Measurements from ENCODE around the gene ABCC3. TPM values are rescaled to one million over a fixed set of nuclear protein-coding genes. Genes with fewer than 3 reads are reported as not detected.

The ABCC3 gene
- total and polyA plus RNA-seq, 9 of the 15 experiments (the other 6 are each of a cell fraction or from before 2014, with no cell fraction given): 0.03 to 1.6 (median 0.42) TPM; not detected in 5

GRCh38 chr17:50684288-50684611 is 49.6 kb downstream of the ABCC3 start (continued):
- TF ChIP-seq ATF4 (CRISPR knock-in tag; IDR thresholded peaks at IDR 0.05): no peak
- no peak for TF ChIP-seq ZNF444 (CRISPR knock-in tag; IDR thresholded peaks at IDR 0.05)

- WGBS (ENCODE audit: insufficient coverage, low coverage, missing lambda C conversion rate): 44% methylated on average over 15 of the region's 15 CpGs
- Histone ChIP-seq H3K4me2 (ENCODE audit: insufficient read depth, low read length) (no peak overlapping the region), H3K9me1 (ENCODE audit: control insufficient read depth, insufficient read depth, low read length) (no peaks in the 10 kb centered on the region), H3K27me3 (ENCODE audit: control insufficient read depth in 2 of 2, insufficient read depth in 2 of 2, low read length in 2 of 2) (peaks cover 2 to 6% of the 10 kb centered on the region in 2 experiments; a peak in 3 of 5 replicates), H3K4me1 (replicated peaks in 1 of 2; ENCODE audit: control insufficient read depth in 2 of 2, insufficient read depth in 2 of 2, low read length in 2 of 2) (peaks cover 4 to 16% of the 10 kb centered on the region in 2 experiments; a peak in 3 of 5 replicates), H3K27ac (ENCODE audit: extremely low read depth, low read depth, low read length) (no peak overlapping the region), H3K4me3 (no peak overlapping the region), H4K20me1 (replicated peaks; ENCODE audit: control insufficient read depth, insufficient read depth, low read length) (no peaks in the 10 kb centered on the region), H3K79me2 (ENCODE audit: control insufficient read depth, insufficient read depth, low read length) (no peaks in the 10 kb centered on the region), H3K9ac (ENCODE audit: insufficient read depth in 1 of 2, low read depth in 2 of 2, low read length in 2 of 2) (peak overlapping the region in 1 of 2 experiments; percentile 31; a peak in 1 of 4 replicates), H3K9me3 (replicated peaks; ENCODE audit: control insufficient read depth, insufficient read depth, low read depth, low read length) (no peaks in the 10 kb centered on the region), H3K36me3 (ENCODE audit: control insufficient read depth, insufficient read depth, low read length) (no peaks in the 10 kb centered on the region), H2AFZ (ENCODE audit: low read depth, low read length) (0 out of 2 replicates have a peak overlapping the region, but pooled peaks have one; percentile 53)
- no TSS peak for BruUV-seq (replicated peaks)
- ChIA-PET CTCF (ENCODE audit: low intra/inter-chr PET ratio) (no interaction called here), POLR2A (interaction anchor here (0.5 to 1.7 kb wide), 11 partner anchors 8 to 303 kb away, joined by 3 to 5 read pairs (median 4); partner anchors contain the start of gene LUC7L3)
- in situ Hi-C loops (cut with MboI) (no loop called here), intact Hi-C loops (cut with micrococcal nuclease) (loop anchor here (5.0 kb wide), 1 partner anchor 202 kb away; no protein-coding TSS in a partner anchor)
- ATAC-seq (peak; percentile 43), DNase-seq (ENCODE audit: extremely low read depth in 1 of 4, low spot score in 3 of 4) (peak in 1 of 4 experiments; percentile 28), FAIRE-seq (no peak)
- TF ChIP-seq NFRKB (IDR thresholded peaks at IDR 0.05; ENCODE audit: low read depth): no peak
- TF ChIP-seq SMARCA5 (IDR thresholded peaks at IDR 0.05): peak; percentile 64; the same call in 1 of the 2 replicates
- TF ChIP-seq CBFB (CRISPR knock-in tag; IDR thresholded peaks at IDR 0.05): peak; percentile 68; the same call in 1 of the 2 replicates
- no peak for TF ChIP-seq ZNF584 (CRISPR knock-in tag; IDR thresholded peaks at IDR 0.05; ENCODE audit: low read depth)
- no peak for TF ChIP-seq NFE2L1 (tag; IDR thresholded peaks at IDR 0.05; ENCODE audit: borderline replicate concordance, low read depth)
- TF ChIP-seq IRF1 (CRISPR knock-in tag; IDR thresholded peaks at IDR 0.05; ENCODE audit: borderline replicate concordance): no peak
- TF ChIP-seq, protein P1, sequence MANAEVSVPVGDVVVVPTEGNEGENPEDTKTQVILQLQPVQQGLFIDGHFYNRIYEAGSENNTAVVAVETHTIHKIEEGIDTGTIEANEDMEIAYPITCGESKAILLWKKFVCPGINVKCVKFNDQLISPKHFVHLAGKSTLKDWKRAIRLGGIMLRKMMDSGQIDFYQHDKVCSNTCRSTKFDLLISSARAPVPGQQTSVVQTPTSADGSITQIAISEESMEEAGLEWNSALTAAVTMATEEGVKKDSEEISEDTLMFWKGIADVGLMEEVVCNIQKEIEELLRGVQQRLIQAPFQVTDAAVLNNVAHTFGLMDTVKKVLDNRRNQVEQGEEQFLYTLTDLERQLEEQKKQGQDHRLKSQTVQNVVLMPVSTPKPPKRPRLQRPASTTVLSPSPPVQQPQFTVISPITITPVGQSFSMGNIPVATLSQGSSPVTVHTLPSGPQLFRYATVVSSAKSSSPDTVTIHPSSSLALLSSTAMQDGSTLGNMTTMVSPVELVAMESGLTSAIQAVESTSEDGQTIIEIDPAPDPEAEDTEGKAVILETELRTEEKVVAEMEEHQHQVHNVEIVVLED (CRISPR knock-in tag; IDR thresholded peaks at IDR 0.05): no peak
- TF ChIP-seq BRD4 (IDR thresholded peaks at IDR 0.05): no peak
- TF ChIP-seq RBM25 (IDR thresholded peaks at IDR 0.05; ENCODE audit: low read depth, low read length, severe bottlenecking): peak; percentile 91
- TF ChIP-seq ZNF133 (CRISPR knock-in tag; IDR thresholded peaks at IDR 0.05): no peak
- TF ChIP-seq HMG20B (CRISPR knock-in tag; IDR thresholded peaks at IDR 0.05): no peak
- peak; percentile 93 for TF ChIP-seq BRD9 (IDR thresholded peaks at IDR 0.05; ENCODE audit: low read depth, partially characterized antibody)
- peak; percentile 78; the same call in 1 of the 2 replicates for TF ChIP-seq ADNP (tag; IDR thresholded peaks at IDR 0.05)
- TF ChIP-seq SRF (CRISPR knock-in tag; IDR thresholded peaks at IDR 0.05): peak in 1 of 2 experiments; percentile 51; a peak in 1 of 4 replicates
- no peak for TF ChIP-seq U2AF2 (optimal IDR thresholded peaks at IDR 0.05; ENCODE audit: low read depth, low read length)
- no peak for TF ChIP-seq ZNF780A (CRISPR knock-in tag; IDR thresholded peaks at IDR 0.05)
Measured at GRCh38 chr17:50684612-50685333, 50.1 kb downstream of the ABCC3 start.
